DOHH2 (cell line): Measurements from ENCODE around the gene INSRR.

ENCODE experiments used
- EZH2phosphoT487 ChIP-seq: fragments of 200-600 bp; sonication (generic); IDR thresholded peaks from 2 replicates; pipeline ENCODE4 v1.6.1; 2017; ENCODE audit warnings: borderline replicate concordance, mild to moderate bottlenecking, antibody characterized with exemption, low read length, moderate library complexity, mixed read lengths
- TF ChIP-seq, protein P1 (sequence below): fragments of 200-600 bp; sonication (generic); IDR thresholded peaks from one replicate; pipeline ENCODE4 v1.5.1; 2014; ENCODE audit warnings: antibody characterized with exemption, mild to moderate bottlenecking, low read depth, low read length; ENCODE audit not compliant: poor library complexity, severe bottlenecking

DNA sequence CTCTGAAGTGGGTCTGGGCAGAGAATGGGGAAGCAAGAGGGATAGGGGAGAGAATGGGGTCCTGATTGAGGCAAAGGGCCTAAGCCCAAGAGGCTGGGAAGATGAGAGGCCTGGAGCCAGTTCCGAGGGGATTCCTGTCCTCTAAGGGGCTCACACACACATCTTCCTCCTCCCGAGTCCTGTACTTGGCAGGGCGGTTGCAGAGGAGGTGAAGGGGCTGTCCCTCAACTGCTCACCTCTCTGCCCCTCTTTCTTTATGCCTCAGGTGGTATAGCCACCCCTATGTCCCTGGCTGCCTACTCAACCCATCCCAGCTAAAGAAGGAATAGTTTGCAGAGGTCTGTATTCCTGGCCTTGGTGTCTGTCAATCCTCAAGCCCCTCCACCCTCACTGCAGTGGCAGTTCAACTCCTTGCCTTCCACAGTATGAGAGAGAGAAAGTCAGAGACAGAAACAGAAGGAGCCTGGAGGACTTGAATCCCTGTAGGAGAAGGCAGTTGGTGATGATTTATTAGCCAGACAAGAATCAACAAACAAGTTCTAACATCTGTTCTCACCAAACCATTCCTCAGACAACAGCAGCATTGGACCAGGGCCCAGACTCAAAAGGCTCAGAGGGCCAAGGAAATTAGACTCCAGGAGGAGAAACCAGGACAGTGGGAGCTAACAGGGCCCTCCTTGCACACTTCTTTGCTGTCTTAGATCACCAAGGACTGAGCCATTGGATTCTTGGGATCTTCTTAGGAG, 53.0 kb downstream of the INSRR start:
- TF ChIP-seq, protein P1, sequence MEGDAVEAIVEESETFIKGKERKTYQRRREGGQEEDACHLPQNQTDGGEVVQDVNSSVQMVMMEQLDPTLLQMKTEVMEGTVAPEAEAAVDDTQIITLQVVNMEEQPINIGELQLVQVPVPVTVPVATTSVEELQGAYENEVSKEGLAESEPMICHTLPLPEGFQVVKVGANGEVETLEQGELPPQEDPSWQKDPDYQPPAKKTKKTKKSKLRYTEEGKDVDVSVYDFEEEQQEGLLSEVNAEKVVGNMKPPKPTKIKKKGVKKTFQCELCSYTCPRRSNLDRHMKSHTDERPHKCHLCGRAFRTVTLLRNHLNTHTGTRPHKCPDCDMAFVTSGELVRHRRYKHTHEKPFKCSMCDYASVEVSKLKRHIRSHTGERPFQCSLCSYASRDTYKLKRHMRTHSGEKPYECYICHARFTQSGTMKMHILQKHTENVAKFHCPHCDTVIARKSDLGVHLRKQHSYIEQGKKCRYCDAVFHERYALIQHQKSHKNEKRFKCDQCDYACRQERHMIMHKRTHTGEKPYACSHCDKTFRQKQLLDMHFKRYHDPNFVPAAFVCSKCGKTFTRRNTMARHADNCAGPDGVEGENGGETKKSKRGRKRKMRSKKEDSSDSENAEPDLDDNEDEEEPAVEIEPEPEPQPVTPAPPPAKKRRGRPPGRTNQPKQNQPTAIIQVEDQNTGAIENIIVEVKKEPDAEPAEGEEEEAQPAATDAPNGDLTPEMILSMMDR, result no peak
- no peak for TF ChIP-seq EZH2phosphoT487
